Subcutaneous abdominal adipose tissue (tissue), 5 donors: ENCODE measurements around the gene PDXK.

Experiments
- H3K27ac ChIP-seq: one replicate; pipeline ENCODE4 v1.7.0; 2013; ENCODE audit warnings: low read depth, mild to moderate bottlenecking, inconsistent platforms, low read length, moderate library complexity
- H3K27me3 ChIP-seq, 5 donors: one replicate each; pipeline ENCODE4 v1.7.0; 2013; ENCODE audit warnings: low read length in 5 of 5, inconsistent platforms in 1 of 5; ENCODE audit not compliant: control insufficient read depth in 5 of 5, insufficient read depth in 4 of 5
- H3K36me3 ChIP-seq, 5 donors: one replicate each; pipeline ENCODE4 v1.7.0; 2013; ENCODE audit warnings: low read length in 5 of 5; ENCODE audit not compliant: control insufficient read depth in 5 of 5, insufficient read depth in 5 of 5
- H3K4me1 ChIP-seq, 5 donors: one replicate each; pipeline ENCODE4 v1.7.0; 2013; ENCODE audit warnings: low read length in 5 of 5, mild to moderate bottlenecking in 3 of 5, moderate library complexity in 1 of 5; ENCODE audit not compliant: control insufficient read depth in 5 of 5, insufficient read depth in 5 of 5
- H3K4me3 ChIP-seq, 5 donors: one replicate each; pipeline ENCODE4 v1.7.0; 2013; ENCODE audit warnings: low read length in 5 of 5, low read depth in 1 of 5
- H3K9ac ChIP-seq, 5 donors: one replicate each; pipeline ENCODE4 v1.7.0; 2013; ENCODE audit warnings: low read length in 5 of 5, mild to moderate bottlenecking in 4 of 5, moderate library complexity in 3 of 5
- H3K9me3 ChIP-seq, 5 donors: one replicate each; pipeline ENCODE4 v1.7.0; 2013; ENCODE audit warnings: low read length in 5 of 5; ENCODE audit not compliant: control insufficient read depth in 5 of 5
- donor health status: healthy.
- donor health status: healthy.
- donor health status: healthy.
- donor health status: healthy.
- donor health status: healthy.

Gene PDXK

GRCh38 chr21:43753439-43753799 lies 34.5 kb downstream of the PDXK start:
- no peak overlapping the region for H3K4me3 ChIP-seq
- H3K9me3 ChIP-seq, result no peaks in the 10 kb centered on the region
- H3K27me3 ChIP-seq, result no peaks in the 10 kb centered on the region
- no peak overlapping the region for H3K27ac ChIP-seq
- peaks cover 2 to 56% (median 27%) of the 10 kb centered on the region in 5 donors for H3K4me1 ChIP-seq
- no peak overlapping the region for H3K9ac ChIP-seq
- peaks cover 0 to 97% (median 81%) of the 10 kb centered on the region in 5 donors for H3K36me3 ChIP-seq

GRCh38 chr21:43754948-43755781 lies 36.2 kb downstream of the PDXK start:
- H3K4me1 ChIP-seq, result peaks cover 2 to 54% (median 29%) of the 10 kb centered on the region in 5 donors
- peak overlapping the region; percentile 84 for H3K27ac ChIP-seq
- H3K27me3 ChIP-seq, result no peaks in the 10 kb centered on the region
- no peak overlapping the region for H3K9ac ChIP-seq
- no peaks in the 10 kb centered on the region for H3K9me3 ChIP-seq
- no peak overlapping the region for H3K4me3 ChIP-seq
- H3K36me3 ChIP-seq, result peaks cover 0 to 97% (median 78%) of the 10 kb centered on the region in 5 donors

- H3K27me3 ChIP-seq, result no peaks in the 10 kb centered on the region
- peaks cover 0 to 96% (median 75%) of the 10 kb centered on the region in 5 donors for H3K36me3 ChIP-seq
- no peaks in the 10 kb centered on the region for H3K9me3 ChIP-seq
- peak overlapping the region; percentile 84 for H3K27ac ChIP-seq
- H3K4me3 ChIP-seq, result no peak overlapping the region
- H3K9ac ChIP-seq, result no peak overlapping the region
- H3K4me1 ChIP-seq, result peaks cover 2 to 46% (median 29%) of the 10 kb centered on the region in 5 donors
Observed at GRCh38 chr21:43755820-43756594, 37.1 kb downstream of the PDXK start.

- H3K27ac ChIP-seq, result peak overlapping the region; percentile 84
Observed at GRCh38 chr21:43757601-43758000, 38.7 kb downstream of the PDXK start.

GRCh38 chr21:43758111-43758641 lies 39.2 kb downstream of the PDXK start:
- peaks cover 0 to 96% (median 76%) of the 10 kb centered on the region in 5 donors for H3K36me3 ChIP-seq
- H3K4me3 ChIP-seq, result peak overlapping the region in 2 of 5 donors; percentile 7 to 18
- peak overlapping the region in 3 of 5 donors; percentile 2 to 43 (median 38) for H3K9ac ChIP-seq
- peaks cover 2 to 39% (median 26%) of the 10 kb centered on the region in 5 donors for H3K4me1 ChIP-seq
- H3K27ac ChIP-seq, result peak overlapping the region; percentile 84
- H3K9me3 ChIP-seq, result no peaks in the 10 kb centered on the region
- no peaks in the 10 kb centered on the region for H3K27me3 ChIP-seq

More at GRCh38 chr21:43757601-43758000, 38.7 kb downstream of the PDXK start:
- H3K9me3 ChIP-seq, result no peaks in the 10 kb centered on the region
- H3K36me3 ChIP-seq, result peaks cover 0 to 96% (median 77%) of the 10 kb centered on the region in 5 donors
- peaks cover 2 to 39% (median 26%) of the 10 kb centered on the region in 5 donors for H3K4me1 ChIP-seq
- H3K27me3 ChIP-seq, result no peaks in the 10 kb centered on the region
- H3K4me3 ChIP-seq, result no peak overlapping the region
- peak overlapping the region in 1 of 5 donors; percentile 27 for H3K9ac ChIP-seq

- Histone ChIP-seq H3K27ac (peak overlapping the region; percentile 84), H3K4me1 (peaks cover 2 to 39% (median 26%) of the 10 kb centered on the region in 5 donors), H3K9ac (peak overlapping the region in 2 of 5 donors; percentile 38 to 43), H3K9me3 (no peaks in the 10 kb centered on the region), H3K4me3 (no peak overlapping the region), H3K27me3 (no peaks in the 10 kb centered on the region), H3K36me3 (peaks cover 0 to 94% (median 72%) of the 10 kb centered on the region in 5 donors)
Observed at GRCh38 chr21:43758811-43759210, 39.9 kb downstream of the PDXK start.

- Histone ChIP-seq H3K9me3 (no peaks in the 10 kb centered on the region), H3K9ac (no peak overlapping the region), H3K4me1 (peaks cover 2 to 44% (median 32%) of the 10 kb centered on the region in 5 donors), H3K4me3 (no peak overlapping the region), H3K36me3 (peaks cover 0 to 88% (median 66%) of the 10 kb centered on the region in 5 donors), H3K27ac (peak overlapping the region; percentile 84), H3K27me3 (no peaks in the 10 kb centered on the region)
Observed at GRCh38 chr21:43759651-43760050, 40.7 kb downstream of the PDXK start.

GRCh38 chr21:43760391-43760958 lies 41.5 kb downstream of the PDXK start:
- Histone ChIP-seq H3K4me1 (peaks cover 2 to 43% (median 31%) of the 10 kb centered on the region in 5 donors), H3K27me3 (no peaks in the 10 kb centered on the region), H3K9me3 (no peaks in the 10 kb centered on the region), H3K27ac (no peak overlapping the region), H3K4me3 (no peak overlapping the region), H3K9ac (no peak overlapping the region), H3K36me3 (peaks cover 0 to 80% (median 59%) of the 10 kb centered on the region in 5 donors)

- Histone ChIP-seq H3K9me3 (no peaks in the 10 kb centered on the region), H3K9ac (no peak overlapping the region), H3K4me1 (peaks cover 0 to 35% (median 24%) of the 10 kb centered on the region in 5 donors), H3K27ac (no peak overlapping the region), H3K36me3 (peaks cover 0 to 66% (median 45%) of the 10 kb centered on the region in 5 donors), H3K27me3 (no peaks in the 10 kb centered on the region), H3K4me3 (no peak overlapping the region)
Observed at GRCh38 chr21:43761886-43762285, 43.0 kb downstream of the PDXK start.
